Stimulated activated memory B cell treated with anti-CD40 and anti-IgM and Interleukin-4, amounts not matched to agents 10 μg/mL and 1 μg/mL and 100 μg/mL, for 72 hours (primary cell): Measurements from ENCODE around the gene PIP4K2B.

ENCODE experiments used
- ATAC-seq: fragments of 150-1000 bp; cut with Tn5 transposase; 2 replicates; pipeline ENCODE4 v1.10.0; 2021
- H3K27ac Mint-ChIP-seq: one replicate; pipeline ENCODE4 v1.8.0; 2022; ENCODE audit warnings: mild to moderate bottlenecking, mixed read lengths
- H3K27me3 Mint-ChIP-seq: one replicate; pipeline ENCODE4 v1.8.0; 2022; ENCODE audit warnings: mixed read lengths
- H3K36me3 Mint-ChIP-seq: one replicate; pipeline ENCODE4 v1.8.0; 2022; ENCODE audit warnings: mixed read lengths
- H3K4me1 Mint-ChIP-seq: one replicate; pipeline ENCODE4 v1.8.0; 2022; ENCODE audit warnings: mixed read lengths
- H3K4me3 Mint-ChIP-seq: one replicate; pipeline ENCODE4 v1.8.0; 2022; ENCODE audit warnings: mild to moderate bottlenecking, moderate library complexity, mixed read lengths
- H3K9me3 Mint-ChIP-seq: one replicate; pipeline ENCODE4 v1.8.0; 2022; ENCODE audit warnings: mixed read lengths

Gene PIP4K2B

GRCh38 chr17:38716368-38717005 is 82.9 kb downstream of the PIP4K2B start:
- peaks cover 30% of the 10 kb centered on the region for H3K4me1 Mint-ChIP-seq
- peak overlapping the region; percentile 67 for H3K27ac Mint-ChIP-seq
- ATAC-seq, result no peak
- peaks cover 87% of the 10 kb centered on the region for H3K36me3 Mint-ChIP-seq
- H3K9me3 Mint-ChIP-seq, result no peaks in the 10 kb centered on the region
- H3K4me3 Mint-ChIP-seq, result no peak overlapping the region
- no peaks in the 10 kb centered on the region for H3K27me3 Mint-ChIP-seq
